ENCODE measurements around the gene TRMT2A. TPM values are rescaled to one million over a fixed set of nuclear protein-coding genes. Genes with fewer than 3 reads are reported as not detected.

The TRMT2A gene
- total RNA-seq, 4 donors from 2014 or later = 16.9 to 38.0 (median 28.2) TPM

DNA sequence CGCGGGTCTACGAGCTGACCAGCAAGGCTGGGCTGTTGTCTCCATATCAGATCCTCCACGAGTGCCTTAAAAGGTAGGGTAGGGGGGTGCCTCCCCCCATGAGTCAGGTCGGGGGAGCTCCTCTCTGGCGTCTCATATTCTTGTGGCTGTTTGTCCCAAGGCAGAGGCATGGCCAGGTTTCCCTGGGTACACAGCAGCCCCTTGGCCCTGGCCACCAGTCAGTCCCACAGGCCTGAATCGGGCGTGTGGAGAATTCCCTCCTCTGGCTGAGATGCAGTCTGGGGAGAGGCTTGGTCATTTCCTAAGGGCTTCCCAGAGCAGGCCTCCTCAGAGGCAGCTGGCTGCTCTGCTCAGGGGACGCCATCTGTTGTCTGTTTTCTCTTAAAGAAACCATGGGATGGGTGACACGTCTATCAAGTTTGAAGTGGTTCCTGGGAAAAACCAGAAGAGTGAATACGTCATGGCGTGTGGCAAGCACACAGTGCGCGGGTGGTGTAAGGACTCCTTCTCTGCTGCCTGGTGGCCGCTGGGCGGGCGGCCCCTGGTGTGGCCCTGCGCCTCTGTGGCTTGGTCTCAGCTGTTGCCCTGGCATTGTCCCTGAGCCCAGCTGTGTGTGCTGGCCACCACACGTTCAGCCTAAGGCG, 10.7 kb downstream of the TRMT2A start:
- TF ChIP-seq POLR2A (IDR thresholded peaks at IDR 0.05) = no peak
- TF ChIP-seq, protein P1, sequence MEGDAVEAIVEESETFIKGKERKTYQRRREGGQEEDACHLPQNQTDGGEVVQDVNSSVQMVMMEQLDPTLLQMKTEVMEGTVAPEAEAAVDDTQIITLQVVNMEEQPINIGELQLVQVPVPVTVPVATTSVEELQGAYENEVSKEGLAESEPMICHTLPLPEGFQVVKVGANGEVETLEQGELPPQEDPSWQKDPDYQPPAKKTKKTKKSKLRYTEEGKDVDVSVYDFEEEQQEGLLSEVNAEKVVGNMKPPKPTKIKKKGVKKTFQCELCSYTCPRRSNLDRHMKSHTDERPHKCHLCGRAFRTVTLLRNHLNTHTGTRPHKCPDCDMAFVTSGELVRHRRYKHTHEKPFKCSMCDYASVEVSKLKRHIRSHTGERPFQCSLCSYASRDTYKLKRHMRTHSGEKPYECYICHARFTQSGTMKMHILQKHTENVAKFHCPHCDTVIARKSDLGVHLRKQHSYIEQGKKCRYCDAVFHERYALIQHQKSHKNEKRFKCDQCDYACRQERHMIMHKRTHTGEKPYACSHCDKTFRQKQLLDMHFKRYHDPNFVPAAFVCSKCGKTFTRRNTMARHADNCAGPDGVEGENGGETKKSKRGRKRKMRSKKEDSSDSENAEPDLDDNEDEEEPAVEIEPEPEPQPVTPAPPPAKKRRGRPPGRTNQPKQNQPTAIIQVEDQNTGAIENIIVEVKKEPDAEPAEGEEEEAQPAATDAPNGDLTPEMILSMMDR (IDR thresholded peaks at IDR 0.05 in 4 of 5, conservative IDR thresholded peaks at IDR 0.05 in 1 of 5) = no peak
- H3K27me3 ChIP-seq = no peaks in the 10 kb centered on the region
- in situ Hi-C loops (cut with MboI; ENCODE audit: low sequenced_read_pairs in 4 of 4) (no loop called here), intact Hi-C loops (cut with DNase I; ENCODE audit: low total_unique reads) (no loop called here)
- H3K27ac ChIP-seq = peak overlapping the region in 3 of 4 donors; percentile 73 to 84 (median 79)
- H3K9me3 ChIP-seq = no peaks in the 10 kb centered on the region
- no peak overlapping the region for H3K4me3 ChIP-seq
- H3K36me3 ChIP-seq = peaks cover 0 to 63% of the 10 kb centered on the region in 2 donors
- DNase-seq (peak in 1 of 2 donors; percentile 70), ATAC-seq (peak; percentile 51 to 64)
- H3K4me1 ChIP-seq = peaks cover 22 to 36% of the 10 kb centered on the region in 2 donors

DNA sequence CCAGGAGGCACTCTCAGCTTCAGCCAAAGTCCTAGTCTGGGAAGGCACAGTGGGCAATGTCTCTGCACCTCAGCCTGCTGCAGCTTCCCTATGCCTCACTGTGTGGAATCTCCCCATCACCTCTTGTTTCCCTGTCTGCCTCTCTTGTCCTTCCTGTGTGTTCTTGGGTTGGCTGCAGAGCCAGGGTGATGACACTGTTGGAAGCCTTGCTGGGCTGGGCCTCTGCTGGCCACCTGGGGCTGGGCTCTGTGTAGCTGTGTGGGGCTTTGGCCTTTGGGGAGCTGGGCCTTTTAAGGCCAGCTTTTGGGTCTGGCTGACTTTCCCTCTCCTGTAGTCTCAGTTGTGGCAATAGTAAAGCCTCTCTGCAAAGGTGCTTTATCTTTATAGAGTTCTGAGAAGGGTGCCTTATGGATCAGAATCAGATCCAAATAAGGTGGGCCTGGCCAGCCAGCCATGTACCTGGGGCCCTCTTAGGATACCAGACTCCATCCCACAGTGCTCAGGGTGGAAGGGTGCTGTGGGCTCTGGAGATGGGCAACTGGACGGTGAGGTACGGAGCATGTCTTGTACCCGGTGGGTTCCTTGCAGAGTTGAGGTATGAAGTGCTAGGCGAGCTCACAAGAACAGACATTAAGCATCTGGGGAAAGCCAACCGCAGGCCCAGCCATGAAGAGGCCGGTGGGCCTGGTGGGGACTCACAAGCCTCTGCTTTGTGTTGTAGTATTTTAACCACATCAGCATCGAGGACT, 11.4 kb downstream of the TRMT2A start:
- intact Hi-C loops (cut with DNase I; ENCODE audit: low total_unique reads) = no loop called here
- in situ Hi-C loops (cut with MboI; ENCODE audit: low sequenced_read_pairs in 4 of 4) = no loop called here

DNA sequence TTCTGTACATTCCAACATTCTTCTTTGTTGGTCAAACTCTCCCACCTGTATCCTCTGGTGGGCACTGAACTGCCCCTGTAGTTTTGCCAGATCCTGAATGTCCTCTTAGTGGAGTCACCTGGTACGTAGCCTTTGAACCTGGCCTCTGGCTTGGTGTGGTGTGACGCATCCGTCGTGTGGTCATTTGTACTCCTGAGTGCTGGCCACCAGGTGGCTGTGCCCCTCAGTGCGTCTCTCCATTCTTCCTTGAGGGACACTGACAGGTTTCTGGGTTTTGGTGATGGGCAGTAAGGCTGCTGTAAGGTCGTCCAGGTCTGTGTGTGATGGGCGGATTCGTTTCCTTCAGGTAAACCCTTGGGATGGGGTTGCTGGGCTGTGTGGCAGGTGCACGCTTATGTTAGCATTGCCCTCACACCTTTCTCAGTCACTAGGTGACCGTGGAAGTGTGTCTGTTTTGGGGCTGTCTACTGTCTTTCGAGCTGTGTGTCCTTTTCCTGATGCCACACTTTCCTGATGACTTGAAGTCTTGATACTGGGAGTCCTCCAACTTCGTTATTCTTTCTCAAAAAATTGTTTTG, 14.7 kb downstream of the TRMT2A start:
- Histone ChIP-seq H3K4me1 (peaks cover 22 to 32% of the 10 kb centered on the region in 2 donors), H3K27me3 (no peaks in the 10 kb centered on the region), H3K27ac (no peak overlapping the region), H3K36me3 (peaks cover 0 to 60% of the 10 kb centered on the region in 2 donors), H3K4me3 (no peak overlapping the region), H3K9me3 (no peaks in the 10 kb centered on the region)
- ATAC-seq = no peak
- no peak for DNase-seq
- intact Hi-C loops (cut with DNase I; ENCODE audit: low total_unique reads) (no loop called here), in situ Hi-C loops (cut with MboI; ENCODE audit: low sequenced_read_pairs in 4 of 4) (no loop called here)
- TF ChIP-seq, protein P1 (IDR thresholded peaks at IDR 0.05 in 4 of 5, conservative IDR thresholded peaks at IDR 0.05 in 1 of 5) = no peak
- no peak for TF ChIP-seq POLR2A (IDR thresholded peaks at IDR 0.05)

More for the DNA sequence above, 11.4 kb downstream of the TRMT2A start:
- ATAC-seq (no peak), DNase-seq (no peak)
- no peaks in the 10 kb centered on the region for H3K27me3 ChIP-seq
- H3K4me3 ChIP-seq = no peak overlapping the region
- H3K9me3 ChIP-seq = no peaks in the 10 kb centered on the region
- H3K4me1 ChIP-seq = peaks cover 22 to 35% of the 10 kb centered on the region in 2 donors
- H3K27ac ChIP-seq = peak overlapping the region in 3 of 4 donors; percentile 73 to 84 (median 79)
- TF ChIP-seq, protein P1 (IDR thresholded peaks at IDR 0.05 in 4 of 5, conservative IDR thresholded peaks at IDR 0.05 in 1 of 5) = no peak
- TF ChIP-seq POLR2A (IDR thresholded peaks at IDR 0.05) = no peak
- peaks cover 0 to 66% of the 10 kb centered on the region in 2 donors for H3K36me3 ChIP-seq

DNA sequence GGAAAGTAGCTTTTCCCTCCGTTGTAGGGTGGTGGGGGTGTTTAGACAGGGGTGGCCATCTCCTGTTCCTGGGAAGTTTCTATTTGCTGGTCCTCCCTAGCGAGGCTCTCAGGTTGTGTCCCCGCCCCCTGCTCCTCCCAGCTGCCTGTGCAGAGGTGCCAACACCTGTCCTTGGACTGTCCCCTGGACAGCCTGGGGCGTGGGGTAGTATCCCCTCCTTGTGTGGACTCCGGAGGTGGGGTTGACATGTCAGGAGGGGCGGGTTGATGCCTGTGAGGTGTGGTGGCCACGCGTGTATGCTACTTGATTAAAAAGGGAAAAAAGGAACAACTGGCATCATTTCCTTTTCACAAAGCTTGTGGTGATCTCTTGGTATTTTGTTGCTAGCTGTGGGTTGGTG, 15.4 kb downstream of the TRMT2A start:
- DNase-seq (no peak), ATAC-seq (no peak)
- Histone ChIP-seq H3K4me3 (no peak overlapping the region), H3K27ac (no peak overlapping the region), H3K36me3 (peaks cover 0 to 60% of the 10 kb centered on the region in 2 donors), H3K4me1 (peaks cover 16 to 25% of the 10 kb centered on the region in 2 donors), H3K27me3 (no peaks in the 10 kb centered on the region), H3K9me3 (no peaks in the 10 kb centered on the region)
- no peak for TF ChIP-seq POLR2A (IDR thresholded peaks at IDR 0.05)
- TF ChIP-seq, protein P1 (IDR thresholded peaks at IDR 0.05 in 4 of 5, conservative IDR thresholded peaks at IDR 0.05 in 1 of 5) = no peak
- in situ Hi-C loops (cut with MboI; ENCODE audit: low sequenced_read_pairs in 4 of 4) (no loop called here), intact Hi-C loops (cut with DNase I; ENCODE audit: low total_unique reads) (no loop called here)
